ENCODE results near the gene PLEKHA3. TPM values are rescaled to one million over a fixed set of nuclear protein-coding genes. Genes with fewer than 3 reads are reported as not detected.

Gene PLEKHA3
- total and polyA plus RNA-seq, 2 donors (not counting 1 experiment from before 2014, with no cell fraction given), result 5.9 to 34.6 TPM

GRCh38 chr2:178452870-178453269 is 27.4 kb upstream of the PLEKHA3 start:
- Histone ChIP-seq H4K20me1 (ENCODE audit: control insufficient read depth, extremely low read depth, insufficient read depth, low read length) (no peaks in the 10 kb centered on the region), H2AFZ (ENCODE audit: low read length) (no peak overlapping the region), H3K4me1 (ENCODE audit: control insufficient read depth, extremely low read depth, insufficient read depth, low read length) (no peaks in the 10 kb centered on the region), H3K27ac (ENCODE audit: insufficient read depth, low read length) (no peak overlapping the region), H3K9ac (ENCODE audit: insufficient read depth, low read length) (no peak overlapping the region), H3K4me2 (ENCODE audit: extremely low read depth, insufficient read depth, low read length) (no peak overlapping the region), H3K27me3 (ENCODE audit: control insufficient read depth, insufficient read depth, low read length) (no peaks in the 10 kb centered on the region), H3K79me2 (ENCODE audit: control insufficient read depth, insufficient read depth, low read length) (peaks cover 17% of the 10 kb centered on the region), H3K9me3 (ENCODE audit: control insufficient read depth, insufficient read depth, low read depth, low read length) (no peaks in the 10 kb centered on the region), H3K4me3 (replicated peaks in 1 of 4; ENCODE audit: control extremely low read depth in 1 of 4, insufficient read depth in 1 of 4, low read depth in 3 of 4, low read length in 4 of 4) (no peak overlapping the region), H3K36me3 (ENCODE audit: control insufficient read depth, insufficient read depth, low read length) (peaks cover 3% of the 10 kb centered on the region)
- TF ChIP-seq EZH2 (IDR thresholded peaks at IDR 0.05; ENCODE audit: low read length, missing control alignments) (no peak), CTCF (conservative IDR thresholded peaks at IDR 0.05 in 1 of 2, IDR thresholded peaks at IDR 0.05 in 1 of 2; ENCODE audit: low read depth in 1 of 2, low read length in 2 of 2) (no peak)
- peak in 1 of 2 donors; percentile 9 for DNase-seq (ENCODE audit: low read depth in 2 of 2)

- H3K36me3 ChIP-seq (ENCODE audit: control insufficient read depth, insufficient read depth, low read length), result no peaks in the 10 kb centered on the region
- H3K4me3 ChIP-seq (replicated peaks in 1 of 4; ENCODE audit: control extremely low read depth in 1 of 4, insufficient read depth in 1 of 4, low read depth in 3 of 4, low read length in 4 of 4), result no peak overlapping the region
- no peak for TF ChIP-seq CTCF (conservative IDR thresholded peaks at IDR 0.05 in 1 of 2, IDR thresholded peaks at IDR 0.05 in 1 of 2; ENCODE audit: low read depth in 1 of 2, low read length in 2 of 2)
- TF ChIP-seq EZH2 (IDR thresholded peaks at IDR 0.05; ENCODE audit: low read length, missing control alignments), result no peak
- no peaks in the 10 kb centered on the region for H3K9me3 ChIP-seq (ENCODE audit: control insufficient read depth, insufficient read depth, low read depth, low read length)
- no peak overlapping the region for H3K27ac ChIP-seq (ENCODE audit: insufficient read depth, low read length)
- H4K20me1 ChIP-seq (ENCODE audit: control insufficient read depth, extremely low read depth, insufficient read depth, low read length), result no peaks in the 10 kb centered on the region
- no peaks in the 10 kb centered on the region for H3K79me2 ChIP-seq (ENCODE audit: control insufficient read depth, insufficient read depth, low read length)
- H3K27me3 ChIP-seq (ENCODE audit: control insufficient read depth, insufficient read depth, low read length), result no peaks in the 10 kb centered on the region
- H3K4me1 ChIP-seq (ENCODE audit: control insufficient read depth, extremely low read depth, insufficient read depth, low read length), result no peaks in the 10 kb centered on the region
- H3K9ac ChIP-seq (ENCODE audit: insufficient read depth, low read length), result no peak overlapping the region
- DNase-seq (ENCODE audit: low read depth in 2 of 2), result peak in 1 of 2 donors; percentile 83
- no peak overlapping the region for H3K4me2 ChIP-seq (ENCODE audit: extremely low read depth, insufficient read depth, low read length)
- no peak overlapping the region for H2AFZ ChIP-seq (ENCODE audit: low read length)
Observed at GRCh38 chr2:178455947-178456346, 24.3 kb upstream of the PLEKHA3 start.

GRCh38 chr2:178457390-178457886 is 22.8 kb upstream of the PLEKHA3 start:
- H3K4me1 ChIP-seq (ENCODE audit: control insufficient read depth, extremely low read depth, insufficient read depth, low read length), result no peaks in the 10 kb centered on the region
- H3K27ac ChIP-seq (ENCODE audit: insufficient read depth, low read length), result no peak overlapping the region
- H3K4me2 ChIP-seq (ENCODE audit: extremely low read depth, insufficient read depth, low read length), result no peak overlapping the region
- H3K79me2 ChIP-seq (ENCODE audit: control insufficient read depth, insufficient read depth, low read length), result no peaks in the 10 kb centered on the region
- H3K36me3 ChIP-seq (ENCODE audit: control insufficient read depth, insufficient read depth, low read length), result no peaks in the 10 kb centered on the region
- no peak for DNase-seq (ENCODE audit: low read depth in 2 of 2)
- H3K4me3 ChIP-seq (replicated peaks in 1 of 4; ENCODE audit: control extremely low read depth in 1 of 4, insufficient read depth in 1 of 4, low read depth in 3 of 4, low read length in 4 of 4), result no peak overlapping the region
- no peak overlapping the region for H2AFZ ChIP-seq (ENCODE audit: low read length)
- no peak overlapping the region for H3K9ac ChIP-seq (ENCODE audit: insufficient read depth, low read length)
- H4K20me1 ChIP-seq (ENCODE audit: control insufficient read depth, extremely low read depth, insufficient read depth, low read length), result no peaks in the 10 kb centered on the region
- H3K9me3 ChIP-seq (ENCODE audit: control insufficient read depth, insufficient read depth, low read depth, low read length), result no peaks in the 10 kb centered on the region
- TF ChIP-seq CTCF (conservative IDR thresholded peaks at IDR 0.05 in 1 of 2, IDR thresholded peaks at IDR 0.05 in 1 of 2; ENCODE audit: low read depth in 1 of 2, low read length in 2 of 2) (no peak), EZH2 (IDR thresholded peaks at IDR 0.05; ENCODE audit: low read length, missing control alignments) (no peak)
- H3K27me3 ChIP-seq (ENCODE audit: control insufficient read depth, insufficient read depth, low read length), result no peaks in the 10 kb centered on the region
